Thoracic aorta (tissue), 2 donors: ENCODE data around the gene ODF2. TPM values are rescaled to one million over a fixed set of nuclear protein-coding genes. Genes with fewer than 3 reads are reported as not detected.

Experiments used
- ATAC-seq: fragments of 150-250 bp; one replicate; pipeline ENCODE4 v1.8.0; 2017; ENCODE audit warnings: low read depth; ENCODE audit not compliant: insufficient number of reproducible peaks, low FRiP score
- DNase-seq: peaks from one replicate; pipeline ENCODE4 v3.0.0-alpha.2; 2020; ENCODE audit warnings: low spot score
- H3K27ac ChIP-seq, 2 donors: fragments of 200-600 bp; sonication (generic); 1 replicate in 1 of 2; 2 replicates in 1 of 2; pipeline ENCODE4 v1.5.1; 2016; ENCODE audit warnings: mild to moderate bottlenecking in 2 of 2, moderate library complexity in 2 of 2
- H3K27me3 ChIP-seq: fragments of 200-600 bp; sonication (generic); replicated peaks from 2 replicates; pipeline ENCODE4 v1.6.0; 2016; ENCODE audit warnings: mild to moderate bottlenecking; ENCODE audit not compliant: insufficient read depth
- H3K36me3 ChIP-seq: fragments of 200-600 bp; sonication (generic); one replicate; pipeline ENCODE4 v1.5.1; 2016
- H3K4me1 ChIP-seq, 2 donors: fragments of 200-600 bp; sonication (generic); 1 replicate in 1 of 2; 2 replicates in 1 of 2; pipeline versions ENCODE4 v1.5.1 to v1.6.0; 2016; ENCODE audit warnings: low read depth in 2 of 2, mild to moderate bottlenecking in 1 of 2; ENCODE audit not compliant: control insufficient read depth in 1 of 2
- H3K4me3 ChIP-seq: fragments of 200-600 bp; sonication (generic); 2 replicates; pipeline ENCODE4 v1.5.1; 2016; ENCODE audit warnings: mild to moderate bottlenecking
- H3K9me3 ChIP-seq: fragments of 200-600 bp; sonication (generic); 2 replicates; pipeline ENCODE4 v1.5.1; 2016
- total RNA-seq, 2 donors: library from RNA; depleted of rRNA; stranded (reverse); fragments of >200 nt; gene quantifications; one replicate each; pipeline versions ENCODE4 v1.1.0 to v1.2.3, GENCODE V29; 2016
- TF ChIP-seq, protein P1 (sequence below): fragments of 200-600 bp; sonication (generic); IDR thresholded peaks from one replicate; pipeline ENCODE4 v1.5.1; 2019; ENCODE audit warnings: antibody characterized with exemption

ODF2 gene
- total RNA-seq, 2 donors from 2014 or later = 22.5 to 36.5 TPM

DNA sequence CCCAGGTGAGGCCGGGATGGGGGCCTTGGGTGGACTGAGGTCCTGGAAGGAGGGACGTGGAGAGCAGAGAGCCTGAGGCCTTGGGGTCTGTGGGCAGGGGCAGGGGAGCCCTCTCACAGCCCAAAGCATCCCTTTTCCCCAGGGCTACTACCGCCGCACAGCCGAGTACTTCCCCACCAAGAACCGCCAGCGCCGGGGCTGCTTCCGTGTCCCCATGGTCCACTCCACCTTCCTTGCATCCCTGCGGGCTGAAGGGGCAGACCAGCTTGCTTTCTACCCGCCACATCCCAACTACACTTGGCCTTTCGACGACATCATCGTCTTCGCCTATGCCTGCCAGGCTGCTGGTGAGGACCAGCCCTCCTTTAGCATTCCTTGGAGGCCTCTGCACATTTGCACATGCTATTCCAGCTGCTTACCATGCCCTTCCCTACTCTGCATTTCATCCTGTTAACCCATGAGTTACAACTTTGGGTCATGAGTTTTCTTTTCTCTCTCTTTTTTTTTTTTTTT, 31.5 kb upstream of the ODF2 start:
- Histone ChIP-seq H3K36me3 (no peaks in the 10 kb centered on the region), H3K4me1 (peaks cover 7 to 20% of the 10 kb centered on the region in 2 donors), H3K4me3 (no peak overlapping the region), H3K27me3 (no peaks in the 10 kb centered on the region), H3K9me3 (no peaks in the 10 kb centered on the region), H3K27ac (no peak overlapping the region)
- TF ChIP-seq, protein P1, sequence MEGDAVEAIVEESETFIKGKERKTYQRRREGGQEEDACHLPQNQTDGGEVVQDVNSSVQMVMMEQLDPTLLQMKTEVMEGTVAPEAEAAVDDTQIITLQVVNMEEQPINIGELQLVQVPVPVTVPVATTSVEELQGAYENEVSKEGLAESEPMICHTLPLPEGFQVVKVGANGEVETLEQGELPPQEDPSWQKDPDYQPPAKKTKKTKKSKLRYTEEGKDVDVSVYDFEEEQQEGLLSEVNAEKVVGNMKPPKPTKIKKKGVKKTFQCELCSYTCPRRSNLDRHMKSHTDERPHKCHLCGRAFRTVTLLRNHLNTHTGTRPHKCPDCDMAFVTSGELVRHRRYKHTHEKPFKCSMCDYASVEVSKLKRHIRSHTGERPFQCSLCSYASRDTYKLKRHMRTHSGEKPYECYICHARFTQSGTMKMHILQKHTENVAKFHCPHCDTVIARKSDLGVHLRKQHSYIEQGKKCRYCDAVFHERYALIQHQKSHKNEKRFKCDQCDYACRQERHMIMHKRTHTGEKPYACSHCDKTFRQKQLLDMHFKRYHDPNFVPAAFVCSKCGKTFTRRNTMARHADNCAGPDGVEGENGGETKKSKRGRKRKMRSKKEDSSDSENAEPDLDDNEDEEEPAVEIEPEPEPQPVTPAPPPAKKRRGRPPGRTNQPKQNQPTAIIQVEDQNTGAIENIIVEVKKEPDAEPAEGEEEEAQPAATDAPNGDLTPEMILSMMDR = no peak
- ATAC-seq = no peak
- no peak for DNase-seq

DNA sequence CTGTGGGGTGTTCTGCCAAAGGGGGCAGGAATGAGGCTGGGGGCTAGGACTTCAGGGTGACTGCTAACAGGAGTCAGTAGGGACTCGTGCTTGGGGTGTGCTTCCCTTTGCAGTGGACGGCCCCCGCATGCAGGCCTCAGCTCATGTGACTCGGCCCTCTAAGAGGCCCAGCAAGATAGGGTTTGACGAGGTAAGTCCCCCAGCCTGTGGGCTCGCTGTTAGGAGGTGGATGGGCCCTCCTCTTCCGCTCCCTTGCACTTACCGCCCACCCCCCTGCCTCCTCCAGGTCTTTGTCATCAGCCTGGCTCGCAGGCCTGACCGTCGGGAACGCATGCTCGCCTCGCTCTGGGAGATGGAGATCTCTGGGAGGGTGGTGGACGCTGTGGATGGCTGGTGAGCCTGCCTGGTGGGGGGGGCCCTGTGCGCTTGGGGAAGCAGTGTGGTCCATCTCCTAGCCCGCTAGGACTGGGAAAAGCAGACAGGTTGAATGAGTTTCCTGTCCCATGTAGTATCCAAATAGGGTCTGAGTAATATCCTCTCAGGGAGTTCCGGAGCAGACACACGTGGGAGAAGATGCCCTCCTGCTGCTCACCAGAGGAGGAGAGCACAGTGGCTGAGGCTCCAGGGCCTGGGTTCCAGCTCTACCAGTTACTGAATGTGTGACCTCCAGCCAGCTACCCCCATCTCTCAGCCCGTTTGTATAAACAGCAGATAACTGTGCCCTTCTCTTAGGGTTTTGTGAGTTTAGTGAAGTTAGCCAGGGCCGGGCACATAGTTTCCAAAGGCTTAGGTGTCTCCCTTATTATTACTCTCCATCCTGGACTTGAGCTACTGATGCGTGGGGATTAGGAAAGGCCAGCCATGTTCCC, 26.9 kb upstream of the ODF2 start:
- no peak for ATAC-seq
- Histone ChIP-seq H3K36me3 (peaks cover 9% of the 10 kb centered on the region), H3K27ac (no peak overlapping the region), H3K9me3 (no peaks in the 10 kb centered on the region), H3K27me3 (no peaks in the 10 kb centered on the region), H3K4me3 (no peak overlapping the region), H3K4me1 (no peaks in the 10 kb centered on the region)
- TF ChIP-seq, protein P1 = no peak
- no peak for DNase-seq

DNA sequence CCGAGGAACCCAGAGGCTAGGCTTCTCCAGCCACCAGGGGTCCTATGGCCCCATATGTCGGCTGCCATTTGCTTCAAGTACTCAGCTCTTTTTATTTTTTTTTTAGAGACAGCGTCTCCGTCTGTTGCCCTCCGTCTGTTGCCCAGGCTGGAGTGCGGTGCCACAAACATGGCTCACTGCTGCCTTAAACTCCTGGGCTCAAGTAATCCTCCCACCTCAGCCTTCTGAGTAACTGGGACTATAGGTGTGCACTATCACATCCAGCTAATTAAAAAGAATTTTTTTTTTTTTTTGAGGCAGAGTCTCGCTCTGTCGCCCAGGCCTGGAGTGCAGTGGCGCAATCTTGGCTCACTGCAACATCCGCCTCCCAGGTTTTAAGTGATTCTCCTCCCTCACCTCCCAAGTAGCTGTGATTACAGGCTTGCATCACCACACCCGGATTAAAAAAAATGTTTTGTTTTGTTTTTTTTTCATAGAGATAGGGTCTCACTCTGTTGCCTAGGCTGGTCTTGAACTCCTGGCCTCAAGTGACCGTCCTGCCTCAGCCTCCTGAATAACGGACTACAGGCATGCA, 26.2 kb upstream of the ODF2 start:
- no peaks in the 10 kb centered on the region for H3K27me3 ChIP-seq
- no peaks in the 10 kb centered on the region for H3K4me1 ChIP-seq
- ATAC-seq = no peak
- no peak overlapping the region for H3K4me3 ChIP-seq
- no peak for DNase-seq
- TF ChIP-seq, protein P1 = no peak
- H3K27ac ChIP-seq = no peak overlapping the region
- H3K9me3 ChIP-seq = no peaks in the 10 kb centered on the region
- peaks cover 9% of the 10 kb centered on the region for H3K36me3 ChIP-seq

DNA sequence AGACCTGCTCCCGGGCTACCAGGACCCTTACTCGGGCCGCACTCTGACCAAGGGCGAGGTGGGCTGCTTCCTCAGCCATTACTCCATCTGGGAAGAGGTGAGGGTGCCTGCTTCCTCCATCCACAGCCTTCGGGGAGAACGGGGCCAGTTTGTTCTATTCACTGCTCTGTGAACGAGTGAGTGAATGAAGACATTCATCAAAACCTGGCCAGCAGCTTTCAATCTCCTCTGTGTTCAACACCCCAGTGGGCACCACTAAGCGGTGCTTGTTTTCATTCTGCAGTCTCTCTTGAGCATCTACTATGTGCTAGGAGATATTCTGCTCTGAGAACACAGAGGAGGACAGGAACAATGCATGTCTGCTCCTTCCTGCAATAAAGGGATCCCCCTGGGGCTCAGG, 24.6 kb upstream of the ODF2 start:
- Histone ChIP-seq H3K9me3 (no peaks in the 10 kb centered on the region), H3K4me1 (no peaks in the 10 kb centered on the region), H3K27me3 (no peaks in the 10 kb centered on the region), H3K36me3 (peaks cover 9% of the 10 kb centered on the region), H3K27ac (no peak overlapping the region), H3K4me3 (no peak overlapping the region)
- ATAC-seq (no peak), DNase-seq (no peak)
- TF ChIP-seq, protein P1 = no peak

DNA sequence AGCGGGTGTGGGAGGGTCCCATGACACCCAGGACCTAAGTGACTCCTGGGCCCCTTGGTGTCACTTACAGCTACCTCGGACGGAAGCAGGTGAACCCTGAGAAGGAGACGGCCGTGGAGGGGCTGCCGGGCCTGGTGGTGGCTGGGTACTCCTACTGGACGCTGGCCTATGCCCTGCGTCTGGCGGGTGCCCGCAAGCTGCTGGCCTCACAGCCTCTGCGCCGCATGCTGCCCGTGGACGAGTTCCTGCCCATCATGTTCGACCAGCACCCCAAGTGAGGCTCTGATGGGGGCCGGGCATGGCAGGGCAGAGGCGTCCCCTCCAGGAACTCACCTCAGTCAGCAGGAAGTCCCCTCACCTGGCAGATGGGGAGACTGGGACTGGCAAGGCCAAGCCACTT, 21.5 kb upstream of the ODF2 start:
- H3K27ac ChIP-seq = no peak overlapping the region
- H3K36me3 ChIP-seq = peaks cover 9% of the 10 kb centered on the region
- TF ChIP-seq, protein P1 = no peak
- H3K4me3 ChIP-seq = no peak overlapping the region
- H3K27me3 ChIP-seq = no peaks in the 10 kb centered on the region
- peaks cover 0 to 8% of the 10 kb centered on the region in 2 donors for H3K4me1 ChIP-seq
- ATAC-seq = no peak
- no peaks in the 10 kb centered on the region for H3K9me3 ChIP-seq
- DNase-seq = no peak
